ENCODE data around the gene WDR45. TPM values are rescaled to one million over a fixed set of nuclear protein-coding genes. Genes with fewer than 3 reads are reported as not detected.

The WDR45 gene
- total and polyA plus RNA-seq, 2 of the 4 experiments (the other 2 are of a cell fraction): 40.7 to 67.4 TPM

GRCh38 chrX:49102190-49102589 is 22.5 kb upstream of the WDR45 start:
- Histone ChIP-seq H3K9me1 (ENCODE audit: insufficient read depth, low read length) (no peaks in the 10 kb centered on the region), H2BK15ac (ENCODE audit: low read depth, low read length) (no peak overlapping the region), H3K56ac (ENCODE audit: extremely low read depth, insufficient read depth, low read length) (no peak overlapping the region), H3K4me3 (ENCODE audit: insufficient read depth, low read depth, low read length) (no peak overlapping the region), H3K9me3 (ENCODE audit: control insufficient read depth, insufficient read depth, low read length) (no peaks in the 10 kb centered on the region), H3K23ac (ENCODE audit: low read depth, low read length) (no peak overlapping the region), H3K4ac (ENCODE audit: low read depth, low read length) (no peak overlapping the region), H2BK120ac (ENCODE audit: low read depth, low read length) (no peak overlapping the region), H3K4me2 (ENCODE audit: low read depth, low read length) (no peak overlapping the region), H3K9ac (ENCODE audit: low read depth, low read length) (no peak overlapping the region), H3K27ac (ENCODE audit: insufficient read depth, low read length) (no peak overlapping the region), H3K36me3 (ENCODE audit: control insufficient read depth, insufficient read depth, low read length) (no peaks in the 10 kb centered on the region), H4K91ac (ENCODE audit: insufficient read depth, low read depth, low read length) (no peak overlapping the region), H2BK5ac (ENCODE audit: low read depth, low read length, poor library complexity, severe bottlenecking) (no peak overlapping the region), H3K4me1 (ENCODE audit: control insufficient read depth, insufficient read depth, low read length) (no peaks in the 10 kb centered on the region), H4K8ac (ENCODE audit: low read depth in 2 of 2, low read length in 2 of 2) (no peak overlapping the region; a peak in 1 of 4 replicates), H3K27me3 (ENCODE audit: control insufficient read depth, insufficient read depth, low read length) (no peaks in the 10 kb centered on the region), H2AK9ac (replicated peaks; ENCODE audit: low read depth, low read length, poor library complexity) (no peak overlapping the region), H2AFZ (replicated peaks; ENCODE audit: low read length, poor library complexity) (no peak overlapping the region), H2BK20ac (ENCODE audit: low read depth, low read length) (no peak overlapping the region), H4K5ac (ENCODE audit: low read depth, low read length) (no peak overlapping the region), H4K20me1 (ENCODE audit: insufficient read depth, low read length) (no peaks in the 10 kb centered on the region), H2AK5ac (ENCODE audit: low read depth, low read length) (no peak overlapping the region), H3K18ac (ENCODE audit: low read depth, low read length) (no peak overlapping the region), H3K14ac (replicated peaks; ENCODE audit: low read depth, low read length) (no peak overlapping the region), H3K79me1 (ENCODE audit: low read depth in 1 of 2, low read length in 2 of 2) (no peaks in the 10 kb centered on the region)
- no peak for TF ChIP-seq NFE2L2 (IDR thresholded peaks at IDR 0.05; ENCODE audit: low read depth, low read length)
- TF ChIP-seq FOS (IDR thresholded peaks at IDR 0.05; ENCODE audit: low read depth, low read length): no peak
- no peak for TF ChIP-seq RCOR1 (IDR thresholded peaks at IDR 0.05; ENCODE audit: insufficient replicate concordance, low read length)
- TF ChIP-seq, protein P1, sequence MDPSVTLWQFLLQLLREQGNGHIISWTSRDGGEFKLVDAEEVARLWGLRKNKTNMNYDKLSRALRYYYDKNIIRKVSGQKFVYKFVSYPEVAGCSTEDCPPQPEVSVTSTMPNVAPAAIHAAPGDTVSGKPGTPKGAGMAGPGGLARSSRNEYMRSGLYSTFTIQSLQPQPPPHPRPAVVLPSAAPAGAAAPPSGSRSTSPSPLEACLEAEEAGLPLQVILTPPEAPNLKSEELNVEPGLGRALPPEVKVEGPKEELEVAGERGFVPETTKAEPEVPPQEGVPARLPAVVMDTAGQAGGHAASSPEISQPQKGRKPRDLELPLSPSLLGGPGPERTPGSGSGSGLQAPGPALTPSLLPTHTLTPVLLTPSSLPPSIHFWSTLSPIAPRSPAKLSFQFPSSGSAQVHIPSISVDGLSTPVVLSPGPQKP (IDR thresholded peaks at IDR 0.05; ENCODE audit: borderline replicate concordance, low read depth, low read length): no peak
- no peak for TF ChIP-seq RAD21 (IDR thresholded peaks at IDR 0.05; ENCODE audit: low read length)
- TF ChIP-seq CHD1 (IDR thresholded peaks at IDR 0.05; ENCODE audit: low read depth, low read length): no peak
- no peak for TF ChIP-seq CEBPB (IDR thresholded peaks at IDR 0.05; ENCODE audit: low read depth, low read length)
- no peak for TF ChIP-seq CTCF (conservative IDR thresholded peaks at IDR 0.05; ENCODE audit: low read depth, low read length)
- TF ChIP-seq BHLHE40 (IDR thresholded peaks at IDR 0.05; ENCODE audit: low read depth, low read length): no peak
- ChIA-PET POLR2A (ENCODE audit: unreplicated experiment) (no interaction called here), CTCF (no interaction called here)
- in situ Hi-C loops (cut with MboI; ENCODE audit: low sequenced_read_pairs): no loop called here
- no TSS peak for BruUV-seq (replicated peaks)
- dilution Hi-C loops (cut with HindIII; ENCODE audit: low sequenced_read_pairs, unreplicated experiment): no loop called here
- intact Hi-C loops (cut with micrococcal nuclease): no loop called here
- 83% methylated on average over 1 of the region's 9 CpGs; no CpG with 5 or more reads in 1 of the 2 experiments for WGBS, 2 experiments (ENCODE audit: extremely low coverage in 2 of 2, insufficient read length in 1 of 2)
- ATAC-seq (ENCODE audit: low read depth) (no peak), DNase-seq (no peak)

All from IMR-90 (cell line).